HG02852 (cell line): ENCODE data around the gene SIRPA.

Experiments
- ATAC-seq: cut with Tn5 transposase; IDR thresholded peaks from one replicate; pipeline ENCODE4 v1.9.1; 2021; ENCODE audit warnings: mild to moderate bottlenecking, moderate library complexity; ENCODE audit not compliant: unreplicated experiment

The SIRPA gene

DNA sequence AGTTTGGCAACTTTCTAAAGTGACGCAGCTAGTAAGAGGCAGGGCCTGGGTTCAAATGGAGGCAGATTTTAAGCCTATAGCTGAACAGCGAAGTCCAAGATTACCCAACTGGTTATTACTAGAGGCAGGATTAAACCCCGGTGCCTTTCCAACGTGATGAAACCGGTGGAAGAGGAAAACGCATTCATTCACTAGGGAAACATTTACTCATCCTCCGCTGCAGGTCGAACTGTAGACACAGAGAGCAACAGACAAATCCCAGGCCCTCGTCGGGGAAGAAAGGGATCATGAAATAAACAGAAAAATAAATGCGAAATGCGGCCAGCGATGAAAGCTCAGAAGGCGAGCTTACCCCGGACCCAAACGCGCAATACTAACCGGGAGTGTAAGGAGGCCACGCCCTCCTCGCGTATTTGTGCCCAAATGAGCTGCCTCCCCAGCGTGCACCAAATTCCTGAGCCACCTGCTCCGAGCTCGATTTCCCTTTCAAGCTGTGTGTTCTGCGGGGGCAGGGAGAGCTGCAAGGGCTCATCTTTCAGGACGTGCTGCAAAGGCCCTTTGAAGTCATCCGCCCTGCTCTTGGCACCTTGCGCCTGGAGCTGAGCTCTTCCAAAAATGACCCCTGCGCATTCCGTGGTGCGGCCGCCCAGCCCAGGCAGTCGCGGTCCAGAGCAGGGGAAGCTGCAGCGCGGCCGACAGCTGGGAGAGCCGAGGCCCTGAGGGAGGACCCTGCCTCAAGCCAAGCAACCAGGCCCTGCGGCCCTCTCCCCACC is 51.7 kb downstream of the SIRPA start:
- no peak for ATAC-seq

DNA sequence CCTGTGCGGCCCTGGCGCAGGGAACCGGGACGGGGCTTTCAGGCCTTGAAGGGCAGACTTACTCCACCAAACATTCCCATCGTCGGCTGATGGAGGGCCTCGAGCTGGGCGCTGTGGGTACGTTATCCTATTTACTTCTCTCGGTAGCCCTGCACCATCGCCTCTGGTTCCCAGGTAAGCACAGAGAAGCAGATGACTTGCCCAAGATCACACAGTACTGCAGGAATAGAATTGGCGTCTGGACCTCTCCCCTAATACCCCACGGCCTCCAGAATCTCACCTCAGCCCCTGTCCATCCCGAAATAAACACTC is 52.3 kb downstream of the SIRPA start:
- no peak for ATAC-seq

DNA sequence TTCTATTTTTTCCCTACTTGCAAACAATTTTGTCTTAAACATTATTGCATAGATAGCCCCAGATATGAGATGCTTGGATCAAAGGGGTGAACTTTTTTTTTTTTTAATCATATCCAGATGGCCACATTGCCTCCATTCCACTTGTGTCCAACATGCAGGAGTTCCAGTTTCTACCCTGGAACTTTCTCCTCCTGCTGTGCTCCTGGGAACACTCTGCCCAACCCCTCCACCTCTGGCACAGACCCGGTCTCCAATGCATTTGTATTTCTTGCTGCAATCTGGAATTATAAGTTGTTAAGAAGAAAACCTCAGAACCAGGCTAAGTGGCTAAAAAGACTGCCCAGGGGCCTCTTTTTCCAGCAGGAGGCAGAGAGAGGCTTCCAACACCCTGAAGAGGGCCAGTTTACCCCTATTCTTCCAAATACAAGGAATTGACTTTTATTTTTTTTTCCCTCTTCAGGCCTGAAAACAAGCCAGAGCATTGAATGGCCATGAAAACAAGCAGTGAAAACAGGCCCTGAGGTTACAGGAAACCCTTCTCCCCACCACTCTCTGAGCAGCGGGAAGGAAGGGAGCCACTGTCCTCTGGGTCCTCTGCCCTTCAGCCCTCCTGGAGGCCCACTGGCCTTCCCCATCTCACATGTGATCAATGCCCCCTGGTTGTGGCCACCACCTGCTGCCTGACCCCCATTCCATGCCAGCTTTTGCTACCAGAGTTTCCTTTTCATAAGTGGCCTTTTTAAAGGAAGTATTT is 54.3 kb downstream of the SIRPA start:
- ATAC-seq = no peak

DNA sequence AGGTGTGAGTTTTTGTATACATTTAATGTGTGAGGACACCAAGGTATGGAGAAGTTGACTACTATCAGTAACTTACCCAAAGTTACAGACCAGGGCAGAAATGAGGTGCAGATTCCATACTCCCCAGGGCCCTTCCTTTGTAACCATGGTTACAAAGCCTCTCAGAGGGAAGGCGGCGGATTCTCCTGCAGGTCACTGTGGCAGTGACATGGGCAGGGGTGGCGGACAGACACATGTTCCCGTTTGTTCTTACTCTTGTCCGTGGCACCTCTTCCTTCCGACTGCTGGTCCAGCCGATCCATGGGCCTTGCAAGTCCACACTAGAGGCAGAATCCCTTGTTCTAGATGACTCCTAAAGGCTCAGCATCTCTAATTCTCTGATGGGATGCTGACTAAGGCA is 55.6 kb downstream of the SIRPA start:
- ATAC-seq = no peak

DNA sequence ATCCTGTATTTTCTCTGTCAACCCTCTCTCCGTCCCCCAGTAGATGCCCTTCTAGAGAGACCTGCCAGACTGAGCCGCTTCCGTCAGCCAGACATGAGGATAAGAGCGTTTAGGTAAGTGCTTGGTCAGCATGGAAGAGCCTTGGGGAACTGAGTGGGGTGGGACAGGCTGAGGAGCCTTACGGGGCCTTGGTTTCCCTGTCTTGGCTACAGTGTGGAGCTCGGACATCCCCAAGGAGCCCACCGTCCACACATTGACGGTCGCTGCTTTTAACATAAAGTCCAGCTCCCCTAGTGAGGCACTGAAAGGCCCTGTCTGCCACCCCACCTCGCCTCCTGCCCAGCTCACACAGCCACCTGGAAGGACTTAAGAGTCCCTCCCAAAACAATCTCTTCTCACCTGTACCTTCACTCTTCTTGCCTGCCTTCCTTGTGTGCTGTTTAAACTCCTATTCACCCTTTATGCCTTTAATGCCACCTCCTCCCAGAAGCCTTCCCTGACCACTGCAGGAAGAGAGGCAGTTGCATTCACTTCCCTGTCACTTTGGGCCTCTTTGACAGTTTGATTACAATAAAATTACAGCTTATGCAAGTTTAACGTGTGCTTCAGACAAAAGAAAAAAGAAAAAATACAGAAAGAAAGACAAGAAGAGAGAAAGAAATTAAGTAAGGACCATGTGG is 56.4 kb downstream of the SIRPA start:
- no peak for ATAC-seq

DNA sequence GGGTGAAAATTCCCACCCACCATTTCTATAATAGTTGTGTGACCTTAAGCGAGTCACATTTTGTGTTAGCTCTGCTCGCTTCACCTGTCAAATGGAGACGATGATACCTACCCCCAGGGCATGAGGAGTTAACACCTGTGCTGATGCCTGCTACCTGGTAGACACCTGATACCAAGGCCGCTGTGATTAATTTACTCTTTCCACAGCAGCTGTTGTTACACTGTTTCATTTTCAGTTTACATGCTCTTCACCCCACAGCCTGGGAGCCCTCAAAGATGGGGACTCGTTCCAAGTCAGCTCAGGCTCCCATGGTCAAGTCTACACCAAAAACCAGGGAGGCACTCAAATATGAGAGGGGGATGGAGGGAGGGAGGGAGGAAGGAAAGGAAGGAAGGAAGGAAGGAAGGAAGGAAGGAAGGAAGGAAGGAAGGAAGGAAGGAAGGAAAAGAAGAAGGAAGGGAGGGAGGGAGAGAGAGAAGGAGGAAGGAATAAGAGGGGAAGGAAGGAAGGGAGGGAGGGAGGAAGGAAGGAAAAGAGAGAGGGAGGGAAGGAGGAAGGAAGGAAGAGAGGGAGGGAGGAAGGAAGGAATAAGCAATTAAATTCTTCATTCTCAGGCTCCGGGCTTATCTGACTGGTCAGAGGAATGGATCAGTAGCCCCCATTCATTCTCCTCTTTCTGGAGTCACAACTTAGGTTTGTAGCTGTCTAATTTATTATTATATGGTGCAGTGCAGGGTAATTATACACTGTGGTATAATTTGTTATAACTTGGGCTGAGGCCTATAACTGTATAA is 57.7 kb downstream of the SIRPA start:
- ATAC-seq = no peak

DNA sequence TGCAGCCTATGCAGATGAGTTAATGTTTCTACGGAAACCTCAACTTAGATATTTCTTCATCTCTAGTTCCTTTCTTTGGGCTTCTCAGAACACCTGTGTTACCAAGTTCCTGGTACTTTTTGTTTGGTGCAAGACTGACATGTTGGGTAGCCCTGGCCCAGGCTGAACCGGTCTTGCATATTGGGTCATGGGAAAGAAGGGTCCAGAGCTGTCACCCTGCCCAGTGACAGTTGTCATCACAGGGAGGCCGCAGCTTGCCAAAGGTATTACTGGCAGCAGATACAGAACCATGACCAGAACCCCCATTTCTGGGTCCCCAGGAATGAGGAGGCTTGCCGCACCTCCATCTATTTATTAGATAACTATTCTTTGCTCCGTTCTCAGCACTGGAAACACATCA is 58.4 kb downstream of the SIRPA start:
- ATAC-seq = no peak

DNA sequence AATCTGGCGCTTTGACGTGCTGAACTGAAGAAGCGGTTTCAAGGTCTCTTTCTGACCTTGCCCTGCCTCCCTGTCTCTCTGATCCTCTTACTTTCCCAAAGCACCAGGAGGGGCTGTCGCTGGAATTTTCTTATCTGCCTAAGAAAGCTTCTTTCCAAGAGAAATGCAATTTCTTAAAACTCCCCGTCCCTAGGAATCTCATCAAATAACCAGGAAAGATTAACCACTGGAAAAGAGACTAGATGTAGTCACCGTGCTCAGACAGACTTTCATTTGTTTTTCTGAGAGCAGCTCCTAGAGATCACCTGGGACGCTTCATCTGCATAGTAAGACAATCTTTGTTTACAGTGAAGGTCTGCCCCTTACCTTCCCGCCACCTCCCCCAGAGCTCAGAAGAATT is 60.0 kb downstream of the SIRPA start:
- no peak for ATAC-seq

DNA sequence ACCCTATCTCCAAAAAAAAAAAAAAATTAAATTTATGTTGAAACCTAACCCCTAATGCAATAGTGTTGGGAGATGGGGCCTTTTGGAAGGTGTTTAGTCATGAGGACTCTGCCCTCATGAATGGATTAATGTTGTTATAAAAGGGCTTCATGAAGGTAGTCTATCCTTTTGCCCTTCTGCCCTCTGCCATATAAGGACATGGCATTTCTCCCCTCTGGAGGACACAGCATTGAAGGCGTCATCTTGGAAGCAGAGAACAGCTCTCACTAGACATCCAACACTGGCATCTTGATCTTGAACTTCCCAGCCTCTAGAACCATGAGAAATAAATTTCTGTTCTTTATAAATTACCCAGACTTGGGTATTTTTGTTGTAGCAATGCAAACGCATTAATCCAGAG is 63.2 kb downstream of the SIRPA start:
- ATAC-seq = no peak

DNA sequence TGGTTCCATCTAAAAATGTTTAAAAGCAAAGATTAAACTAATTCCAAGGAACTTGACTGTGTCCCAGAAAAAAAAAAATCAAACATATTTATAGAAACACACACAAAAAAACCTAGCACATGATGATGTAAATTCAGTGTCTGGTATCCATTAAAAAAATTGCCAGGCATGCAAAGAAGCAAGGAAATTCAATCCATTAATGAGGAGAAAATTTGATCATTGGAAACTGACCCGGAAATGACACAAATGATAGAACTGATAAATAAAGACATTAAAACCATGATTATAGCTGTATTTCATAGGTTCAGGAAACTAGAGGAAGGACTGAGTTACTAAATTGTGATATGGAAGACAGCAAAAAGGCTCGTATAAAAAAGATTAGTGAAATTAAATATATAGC is 63.9 kb downstream of the SIRPA start:
- ATAC-seq = no peak

DNA sequence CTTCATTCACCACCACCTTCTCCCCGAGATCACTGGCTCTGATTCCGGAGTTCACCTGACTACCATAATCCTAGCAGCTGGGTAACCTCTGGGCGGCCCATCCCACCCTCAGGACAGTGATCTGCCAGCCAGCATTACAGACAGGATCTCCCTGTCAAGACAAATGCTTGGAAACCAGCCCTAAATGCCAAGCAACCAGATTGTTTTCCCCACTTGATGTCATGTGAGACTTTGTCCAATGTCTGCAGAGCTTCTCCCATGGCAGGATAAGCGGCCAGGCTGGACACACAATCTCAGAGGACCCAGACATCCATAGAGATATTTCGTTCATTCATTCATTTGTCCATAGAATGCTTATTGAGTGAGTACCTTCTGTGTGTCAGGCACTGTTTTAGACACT is 66.2 kb downstream of the SIRPA start:
- ATAC-seq = no peak

DNA sequence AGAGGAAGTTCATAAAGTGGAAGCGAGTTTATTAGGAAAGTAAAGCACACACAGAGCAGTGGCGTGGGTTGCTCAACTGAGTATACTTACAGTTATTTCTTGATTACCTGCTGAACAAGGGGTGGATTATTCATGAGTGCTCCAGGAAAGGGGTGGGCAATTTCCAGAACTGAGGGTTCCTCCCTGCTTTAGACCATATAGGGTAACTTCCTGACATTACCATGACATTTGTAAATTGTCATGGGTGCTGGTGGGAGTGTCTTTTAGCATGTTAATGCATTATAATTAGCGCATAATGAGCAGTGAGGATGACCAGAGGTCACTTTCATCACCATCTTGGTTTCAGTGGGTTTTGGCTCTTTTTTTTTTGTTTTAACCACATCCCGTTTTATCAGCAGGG is 68.9 kb downstream of the SIRPA start:
- no peak for ATAC-seq

DNA sequence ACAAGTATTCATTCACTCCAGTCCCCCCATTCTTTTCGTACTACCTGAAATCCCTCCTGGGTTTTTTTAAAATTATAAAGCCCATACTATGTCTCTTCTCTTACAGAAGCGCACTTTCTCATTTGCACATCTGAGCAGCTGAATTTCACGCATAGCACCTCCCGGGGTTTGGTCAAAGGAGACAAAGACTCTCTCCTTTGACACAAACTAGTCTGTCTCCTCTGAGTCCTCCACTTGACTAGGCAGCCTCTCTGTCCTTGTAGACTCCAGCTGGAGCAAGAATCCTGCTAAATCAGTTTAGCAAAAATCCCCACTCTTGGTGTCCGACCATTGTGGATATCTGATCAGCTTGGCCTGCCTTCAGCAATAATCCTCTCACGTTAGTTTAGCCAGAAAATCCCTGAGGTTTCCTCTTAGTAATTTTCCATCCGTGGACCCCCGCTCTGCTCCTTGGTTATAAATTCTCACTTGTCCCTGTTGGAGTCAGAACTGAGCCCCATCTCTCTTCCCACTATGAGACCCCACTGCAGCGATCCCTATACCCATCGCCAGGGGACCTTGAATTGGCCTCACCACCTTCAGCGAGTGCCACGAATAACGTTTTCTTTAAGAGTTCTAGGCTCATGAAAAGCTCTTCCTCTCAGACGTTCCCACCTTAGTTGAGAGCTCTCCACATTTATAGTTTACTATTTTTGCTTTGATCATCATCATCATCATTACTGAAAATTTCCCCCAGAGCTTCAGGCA is 69.6 kb downstream of the SIRPA start:
- no peak for ATAC-seq

DNA sequence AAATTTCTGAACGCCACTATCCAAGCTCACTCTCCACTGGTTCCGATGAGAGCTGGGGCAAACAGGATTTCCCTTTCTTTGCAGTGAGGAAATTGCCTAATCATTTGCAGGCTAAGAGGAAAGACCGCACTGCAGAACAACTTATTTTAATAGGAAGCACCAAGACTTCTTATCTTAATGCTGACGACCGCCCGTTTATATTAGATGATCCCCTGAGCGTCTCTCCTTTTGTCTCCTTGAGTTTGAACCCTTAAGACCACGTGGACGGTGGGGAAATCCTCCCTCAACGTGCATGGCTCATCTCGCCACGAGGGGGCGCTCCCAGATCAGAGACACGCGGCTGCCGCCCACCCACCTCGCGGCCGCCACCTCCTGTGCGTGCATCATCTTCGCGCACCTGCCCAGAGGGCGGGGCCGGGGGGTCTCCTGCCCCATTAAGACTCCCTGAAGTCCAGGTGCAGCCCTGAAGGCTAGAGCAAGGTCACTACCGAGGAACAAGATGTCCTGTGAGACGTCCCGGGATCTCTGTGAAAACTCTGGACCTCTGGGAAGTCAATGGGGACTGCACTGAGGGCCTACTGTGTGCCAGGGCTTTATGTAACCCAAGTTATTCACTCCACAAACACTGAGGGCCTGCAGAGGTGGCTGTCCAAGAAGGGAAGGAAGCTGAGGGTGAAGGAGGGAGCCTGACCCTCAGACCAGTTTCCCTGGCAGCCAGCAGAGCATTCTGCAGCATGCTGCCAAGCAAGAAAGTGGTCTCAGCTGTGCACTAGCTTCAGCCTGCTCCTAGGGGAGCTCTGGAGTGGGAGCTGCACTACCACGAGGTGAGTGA is 70.5 kb downstream of the SIRPA start:
- peak; percentile 73 for ATAC-seq

DNA sequence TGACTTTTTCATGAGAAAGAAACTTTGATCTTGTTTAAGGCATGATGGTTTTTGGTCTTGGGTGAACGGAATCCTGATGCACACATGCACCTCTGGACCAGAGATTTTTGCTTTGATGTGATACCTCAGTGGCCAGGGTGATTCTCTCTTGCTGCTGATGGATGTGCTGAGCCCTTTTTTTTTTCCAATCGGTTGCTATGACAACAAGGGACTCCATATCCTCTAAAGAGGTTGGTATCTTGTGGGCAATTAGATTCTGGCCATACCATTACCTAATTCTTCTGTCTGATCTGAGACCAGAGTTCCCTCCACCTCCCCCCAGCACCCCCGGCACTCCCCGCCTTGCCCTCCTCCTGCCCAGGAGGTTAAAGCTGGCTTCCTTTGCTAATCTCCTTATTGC is 73.8 kb downstream of the SIRPA start:
- no peak for ATAC-seq

DNA sequence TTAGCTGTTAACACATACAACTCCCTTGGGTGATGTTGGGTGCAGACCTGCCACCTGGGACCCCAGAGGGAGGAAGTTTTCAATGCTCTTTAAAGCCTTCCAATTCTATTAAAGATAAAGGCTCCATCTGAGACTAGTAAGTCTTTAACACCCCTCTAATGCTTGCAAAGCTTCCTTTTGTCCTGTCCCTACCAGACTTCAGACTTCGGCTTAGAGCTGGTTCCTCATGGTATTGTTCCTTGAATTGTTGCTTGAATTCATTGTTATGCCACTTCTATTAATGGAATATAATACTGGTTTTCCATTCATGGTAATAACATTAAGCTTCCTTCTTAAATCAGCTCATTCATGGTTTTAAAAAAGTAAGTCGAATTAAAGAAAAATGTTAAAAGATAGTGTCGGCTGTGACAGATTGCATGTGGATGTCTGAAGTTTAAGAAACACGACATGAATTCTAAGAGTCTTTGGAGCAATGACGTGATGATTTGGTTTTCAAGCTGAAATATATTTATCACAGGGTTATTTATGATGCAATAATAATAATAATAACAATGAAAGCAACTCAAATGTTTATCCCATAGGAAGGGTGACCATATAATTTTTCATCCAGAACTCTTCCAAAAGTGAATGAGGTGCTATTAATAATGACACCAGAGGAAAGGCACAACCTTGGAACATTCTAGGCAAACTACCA is 76.8 kb downstream of the SIRPA start:
- ATAC-seq = no peak

DNA sequence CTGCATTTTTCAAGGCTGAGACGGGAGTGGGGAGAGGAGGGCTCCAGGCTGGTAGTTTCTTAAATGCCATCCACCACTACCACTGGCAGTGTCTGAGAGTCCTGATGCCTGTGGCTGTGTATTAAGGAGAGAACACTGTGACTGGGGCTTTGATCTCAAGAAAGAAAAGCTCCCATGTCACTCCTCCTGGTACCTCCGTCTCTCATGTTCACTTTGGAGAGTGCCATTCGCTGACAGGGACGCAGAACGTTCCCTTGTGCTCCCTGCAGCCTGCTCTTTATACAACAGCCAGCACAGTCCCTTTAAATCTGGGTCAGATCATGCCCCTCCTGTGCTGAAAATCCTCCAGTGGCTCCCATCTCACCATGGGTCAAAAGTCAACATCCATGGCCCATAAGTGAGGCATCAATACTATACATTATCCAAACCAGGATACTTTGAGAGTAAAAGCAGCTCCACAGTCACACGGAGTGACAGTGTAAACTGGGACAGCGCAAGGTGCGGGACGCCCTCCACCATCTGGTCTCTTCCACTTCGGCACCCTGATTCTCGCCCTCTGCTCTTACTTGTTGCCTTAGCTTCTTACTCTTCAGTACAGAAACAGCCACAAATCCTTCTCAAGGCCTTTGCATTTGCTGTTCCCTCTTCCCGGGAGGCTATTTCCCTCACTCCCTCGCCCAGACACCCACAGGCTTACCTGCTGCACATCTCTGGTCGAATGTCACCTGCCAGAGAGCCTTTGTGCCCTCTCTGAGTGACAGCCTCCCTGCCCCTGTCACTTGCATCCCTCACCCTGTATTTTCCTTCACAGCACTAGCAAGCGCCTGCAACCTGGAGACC is 78.6 kb downstream of the SIRPA start:
- no peak for ATAC-seq

DNA sequence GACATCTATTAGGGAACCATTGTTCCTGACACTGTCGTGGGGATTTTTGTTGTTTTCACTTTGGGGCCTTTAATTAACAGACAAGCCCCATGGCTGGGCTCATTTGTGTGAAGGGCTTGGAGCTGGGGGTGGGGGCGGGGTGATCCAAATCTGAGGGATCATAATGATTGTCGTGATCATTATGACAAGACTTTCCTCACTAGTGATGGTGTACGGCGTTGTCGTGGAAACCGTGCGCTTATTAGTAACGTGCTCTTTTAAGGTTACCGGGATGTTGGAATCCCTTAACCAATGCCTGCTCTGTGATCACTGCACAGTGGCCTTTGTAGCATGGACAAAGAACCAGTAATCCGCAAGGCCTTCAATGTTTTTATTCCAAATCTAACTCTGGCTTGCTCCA is 80.1 kb downstream of the SIRPA start:
- ATAC-seq = no peak
